ENCODE measurements around the gene RAP1A. TPM values are rescaled to one million over a fixed set of nuclear protein-coding genes. Genes with fewer than 3 reads are reported as not detected.

The RAP1A gene
- polyA plus RNA-seq, 3 donors: 41.2 to 79.1 (median 75.3) TPM

DNA sequence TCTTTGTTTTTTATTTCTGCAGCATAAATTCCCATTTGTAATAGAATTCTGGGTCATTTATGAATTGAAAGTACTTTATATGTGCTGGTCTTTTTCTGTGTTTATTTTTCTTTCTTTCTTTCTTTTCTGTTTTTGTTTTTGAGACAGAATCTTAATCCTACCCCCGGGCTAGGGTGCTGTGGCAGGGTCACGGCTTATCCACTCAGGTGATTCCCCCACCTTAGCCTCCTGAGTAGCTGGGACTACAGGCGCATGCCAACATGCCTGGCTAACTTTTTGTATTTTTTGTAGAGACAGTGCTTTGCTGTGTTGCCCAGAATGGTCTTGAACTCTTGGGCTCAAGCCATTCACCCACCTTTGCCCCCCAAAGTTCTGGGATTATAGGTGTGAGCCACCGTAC lies 18.7 kb downstream of the RAP1A start:
- no peak overlapping the region for H2AFZ ChIP-seq (ENCODE audit: insufficient read depth, low read depth, low read length, poor library complexity, severe bottlenecking)
- H3K4me3 Mint-ChIP-seq: no peak overlapping the region
- H3K4me1 Mint-ChIP-seq: peaks cover 20% of the 10 kb centered on the region
- no peak overlapping the region for H3K27ac ChIP-seq (ENCODE audit: low read depth in 1 of 2, low read length in 2 of 2)
- intact Hi-C loops (cut with micrococcal nuclease): no loop called here
- H3K4me3 ChIP-seq (replicated peaks in 1 of 3; ENCODE audit: low read depth in 2 of 3, low read length in 3 of 3): no peak overlapping the region
- 100% methylated on average over 1 of the region's 4 CpGs for WGBS (ENCODE audit: insufficient coverage)
- no peaks in the 10 kb centered on the region for H3K9me3 ChIP-seq (replicated peaks in 1 of 2; ENCODE audit: control insufficient read depth in 1 of 2, insufficient read depth in 1 of 2, low read length in 2 of 2)
- H4K20me1 ChIP-seq (ENCODE audit: insufficient read depth, low read length): peaks cover 100% of the 10 kb centered on the region
- TF ChIP-seq, protein P1, sequence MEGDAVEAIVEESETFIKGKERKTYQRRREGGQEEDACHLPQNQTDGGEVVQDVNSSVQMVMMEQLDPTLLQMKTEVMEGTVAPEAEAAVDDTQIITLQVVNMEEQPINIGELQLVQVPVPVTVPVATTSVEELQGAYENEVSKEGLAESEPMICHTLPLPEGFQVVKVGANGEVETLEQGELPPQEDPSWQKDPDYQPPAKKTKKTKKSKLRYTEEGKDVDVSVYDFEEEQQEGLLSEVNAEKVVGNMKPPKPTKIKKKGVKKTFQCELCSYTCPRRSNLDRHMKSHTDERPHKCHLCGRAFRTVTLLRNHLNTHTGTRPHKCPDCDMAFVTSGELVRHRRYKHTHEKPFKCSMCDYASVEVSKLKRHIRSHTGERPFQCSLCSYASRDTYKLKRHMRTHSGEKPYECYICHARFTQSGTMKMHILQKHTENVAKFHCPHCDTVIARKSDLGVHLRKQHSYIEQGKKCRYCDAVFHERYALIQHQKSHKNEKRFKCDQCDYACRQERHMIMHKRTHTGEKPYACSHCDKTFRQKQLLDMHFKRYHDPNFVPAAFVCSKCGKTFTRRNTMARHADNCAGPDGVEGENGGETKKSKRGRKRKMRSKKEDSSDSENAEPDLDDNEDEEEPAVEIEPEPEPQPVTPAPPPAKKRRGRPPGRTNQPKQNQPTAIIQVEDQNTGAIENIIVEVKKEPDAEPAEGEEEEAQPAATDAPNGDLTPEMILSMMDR (IDR thresholded peaks at IDR 0.05): no peak
- H3K27me3 Mint-ChIP-seq (ENCODE audit: low read depth in 3 of 3): no peaks in the 10 kb centered on the region
- peaks cover 9 to 14% of the 10 kb centered on the region in 2 donors for H3K36me3 Mint-ChIP-seq
- peaks cover 0 to 6% (median 0%) of the 10 kb centered on the region in 7 donors for H3K9me3 Mint-ChIP-seq
- no peaks in the 10 kb centered on the region for H3K27me3 ChIP-seq (ENCODE audit: control insufficient read depth in 2 of 2, insufficient read depth in 2 of 2, low read length in 2 of 2)
- no peaks in the 10 kb centered on the region for H3K4me1 ChIP-seq (ENCODE audit: control insufficient read depth in 1 of 2, insufficient read depth in 2 of 2, low read length in 2 of 2)
- no peaks in the 10 kb centered on the region for H3K36me3 ChIP-seq (replicated peaks in 1 of 2; ENCODE audit: control insufficient read depth in 1 of 2, insufficient read depth in 2 of 2, low read length in 2 of 2)
- no peak overlapping the region for H3K9ac ChIP-seq (ENCODE audit: insufficient read depth, low read length, poor library complexity, severe bottlenecking)
- DNase-seq: no peak
- H3K79me2 ChIP-seq (ENCODE audit: insufficient read depth, low read length): peaks cover 99% of the 10 kb centered on the region
- H3K27ac Mint-ChIP-seq: peak overlapping the region in 3 of 7 donors; percentile 18 to 63 (median 33)
- H3K4me2 ChIP-seq (replicated peaks; ENCODE audit: extremely low read depth, low read length, poor library complexity, severe bottlenecking): no peak overlapping the region

DNA sequence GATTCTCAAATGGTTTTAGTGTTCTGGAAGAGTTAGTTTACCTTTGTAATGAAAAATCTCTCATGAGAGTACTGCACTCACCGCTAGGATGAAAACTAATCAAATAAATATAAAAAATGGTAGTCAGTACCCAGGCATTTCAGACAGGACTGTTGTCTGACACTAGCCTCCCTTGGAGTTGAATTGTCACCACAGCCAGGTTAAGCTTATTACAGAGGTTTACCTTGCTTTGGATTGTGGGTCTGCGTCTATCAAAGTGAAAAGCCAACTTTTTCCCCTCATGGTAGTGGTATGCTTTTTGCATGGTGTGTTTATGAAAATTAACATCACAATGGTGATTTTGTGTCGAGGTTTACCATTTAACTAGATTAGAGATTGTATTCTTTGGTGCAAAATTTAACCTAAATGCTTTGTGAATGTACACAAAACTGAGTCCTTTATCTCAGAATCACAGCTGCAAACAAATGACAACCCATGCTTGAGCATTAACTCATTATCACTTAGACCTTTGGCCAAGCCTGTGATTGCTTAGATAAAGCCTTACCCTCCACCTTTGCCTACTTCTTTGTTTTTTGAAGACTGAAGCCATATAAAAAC lies 20.1 kb downstream of the RAP1A start:
- Histone ChIP-seq H3K4me2 (replicated peaks; ENCODE audit: extremely low read depth, low read length, poor library complexity, severe bottlenecking) (no peak overlapping the region), H3K4me1 (ENCODE audit: control insufficient read depth in 1 of 2, insufficient read depth in 2 of 2, low read length in 2 of 2) (no peaks in the 10 kb centered on the region), H3K27ac (ENCODE audit: low read depth in 1 of 2, low read length in 2 of 2) (no peak overlapping the region), H3K27me3 (ENCODE audit: control insufficient read depth in 2 of 2, insufficient read depth in 2 of 2, low read length in 2 of 2) (no peaks in the 10 kb centered on the region), H3K79me2 (ENCODE audit: insufficient read depth, low read length) (peaks cover 100% of the 10 kb centered on the region), H3K9ac (ENCODE audit: insufficient read depth, low read length, poor library complexity, severe bottlenecking) (no peak overlapping the region), H2AFZ (ENCODE audit: insufficient read depth, low read depth, low read length, poor library complexity, severe bottlenecking) (no peak overlapping the region), H3K36me3 (replicated peaks in 1 of 2; ENCODE audit: control insufficient read depth in 1 of 2, insufficient read depth in 2 of 2, low read length in 2 of 2) (peaks cover 0 to 6% of the 10 kb centered on the region in 2 donors), H3K4me3 (replicated peaks in 1 of 3; ENCODE audit: low read depth in 2 of 3, low read length in 3 of 3) (no peak overlapping the region), H3K9me3 (replicated peaks in 1 of 2; ENCODE audit: control insufficient read depth in 1 of 2, insufficient read depth in 1 of 2, low read length in 2 of 2) (no peaks in the 10 kb centered on the region), H4K20me1 (ENCODE audit: insufficient read depth, low read length) (peaks cover 100% of the 10 kb centered on the region)
- DNase-seq: no peak
- no peak overlapping the region for H3K4me3 Mint-ChIP-seq
- WGBS (ENCODE audit: insufficient coverage): no CpG with 5 or more reads among the region's 3 CpGs
- no peaks in the 10 kb centered on the region for H3K27me3 Mint-ChIP-seq (ENCODE audit: low read depth in 3 of 3)
- TF ChIP-seq, protein P1 (IDR thresholded peaks at IDR 0.05): no peak
- H3K9me3 Mint-ChIP-seq: peaks cover 0 to 6% (median 0%) of the 10 kb centered on the region in 7 donors
- H3K4me1 Mint-ChIP-seq: peaks cover 25% of the 10 kb centered on the region
- intact Hi-C loops (cut with micrococcal nuclease): no loop called here
- peaks cover 12 to 14% of the 10 kb centered on the region in 2 donors for H3K36me3 Mint-ChIP-seq
- H3K27ac Mint-ChIP-seq: no peak overlapping the region

All from CD14-positive monocyte (primary cell).